B cell (primary cell): Measurements from ENCODE around the gene ZFP36L1. TPM values are rescaled to one million over a fixed set of nuclear protein-coding genes. Genes with fewer than 3 reads are reported as not detected.

Experiments used
- ATAC-seq: fragments of 200-7000 bp; cut with Tn5 transposase; one replicate; pipeline ENCODE4 v1.10.0; 2021; ENCODE audit warnings: low read depth, mild to moderate bottlenecking, moderate number of reproducible peaks, moderate library complexity
- CTCF ChIA-PET: fragments of 350-600 bp; sonication (Branson Sonifier 250); formaldehyde crosslinking; loops from one replicate; lab custom pipeline; 2021; ENCODE audit warnings: antibody characterized with exemption, inconsistent platforms; lab: Charles Lee
- POLR2A ChIA-PET: fragments of 350-600 bp; sonication (Branson Sonifier 250); formaldehyde crosslinking; loops from one replicate; lab custom pipeline; 2021; ENCODE audit warnings: antibody characterized with exemption; lab: Charles Lee
- DNase-seq: peaks from one replicate; pipeline ENCODE4 v3.0.0; 2013
- H2AFZ ChIP-seq: 2 replicates; pipeline ENCODE4 v1.6.1; 2012; ENCODE audit warnings: mild to moderate bottlenecking, low read depth, low read length; ENCODE audit not compliant: insufficient read depth, poor library complexity, severe bottlenecking
- H3K27ac ChIP-seq, 2 donors: 1 replicate in 1 of 2; 2 replicates in 1 of 2; pipeline ENCODE4 v1.5.1; 2012 to 2013; ENCODE audit warnings: low read length in 2 of 2, mild to moderate bottlenecking in 2 of 2, moderate library complexity in 1 of 2
- H3K27me3 ChIP-seq, 4 experiments: fragments of 200-600 bp in 1 of 4; sonication (generic) in 1 of 4; replicated peaks in 1 of 4; 1 replicate in 2 of 4; 2 replicates in 2 of 4; pipeline versions ENCODE4 v1.6.1 to v1.7.0; 2013 to 2016; ENCODE audit warnings: low read length in 3 of 4, mild to moderate bottlenecking in 2 of 4, mixed read lengths in 1 of 4, moderate library complexity in 1 of 4; ENCODE audit not compliant: insufficient read depth in 4 of 4, control insufficient read depth in 3 of 4; ENCODE audit errors: control extremely low read depth in 1 of 4
- H3K36me3 ChIP-seq, 2 experiments: replicated peaks in 1 of 2; 1 replicate in 1 of 2; 2 replicates in 1 of 2; pipeline versions ENCODE4 v1.6.1 to v1.7.1; 2013; ENCODE audit warnings: low read length in 1 of 2; ENCODE audit not compliant: insufficient read depth in 2 of 2, control insufficient read depth in 1 of 2; ENCODE audit errors: control extremely low read depth in 1 of 2, extremely low read depth in 1 of 2
- H3K4me1 ChIP-seq, 2 donors: fragments of 200-600 bp in 1 of 2; sonication (generic) in 1 of 2; 1 replicate in 1 of 2; 2 replicates in 1 of 2; pipeline versions ENCODE4 v1.5.1 to v1.6.1; 2013 to 2017; ENCODE audit warnings: low read length in 2 of 2; ENCODE audit not compliant: control insufficient read depth in 2 of 2, insufficient read depth in 2 of 2
- H3K4me2 ChIP-seq: replicated peaks from 2 replicates; pipeline ENCODE3; 2012; ENCODE audit warnings: mild to moderate bottlenecking, low read depth, low read length; ENCODE audit not compliant: poor library complexity, severe bottlenecking
- H3K4me3 ChIP-seq, 5 experiments: fragments of 200-600 bp in 1 of 5; sonication (generic) in 1 of 5; 1 replicate in 3 of 5; 2 replicates in 2 of 5; pipeline versions ENCODE4 v1.5.1 to v1.7.0; 2011 to 2016; ENCODE audit warnings: low read length in 4 of 5, mild to moderate bottlenecking in 4 of 5, low read depth in 2 of 5, control low read depth in 1 of 5, moderate library complexity in 1 of 5; ENCODE audit not compliant: insufficient read depth in 1 of 5; ENCODE audit errors: control extremely low read depth in 1 of 5, extremely low read depth in 1 of 5
- H3K79me2 ChIP-seq: fragments of 200-600 bp; sonication (generic); one replicate; pipeline ENCODE4 v1.6.0; 2016; ENCODE audit warnings: low read length; ENCODE audit not compliant: control insufficient read depth, insufficient read depth
- H3K9ac ChIP-seq: fragments of 200-600 bp; sonication (generic); 2 replicates; pipeline ENCODE4 v1.6.1; 2017; ENCODE audit warnings: mild to moderate bottlenecking, low read length, moderate library complexity
- H3K9me3 ChIP-seq, 3 donors: one replicate each; pipeline versions ENCODE4 v1.6.1 to v1.7.1; 2013; ENCODE audit warnings: low read length in 2 of 3; ENCODE audit not compliant: control insufficient read depth in 2 of 3, insufficient read depth in 1 of 3; ENCODE audit errors: control extremely low read depth in 1 of 3
- H4K20me1 ChIP-seq: 2 replicates; pipeline ENCODE4 v1.6.0; 2012; ENCODE audit warnings: mild to moderate bottlenecking, low read length; ENCODE audit not compliant: insufficient read depth, control insufficient read depth, poor library complexity, severe bottlenecking
- H3K27ac Mint-ChIP-seq: one replicate; pipeline ENCODE4 v1.8.0; 2021; ENCODE audit warnings: mixed read lengths
- H3K27me3 Mint-ChIP-seq: one replicate; pipeline ENCODE4 v1.8.0; 2021; ENCODE audit warnings: mixed read lengths
- H3K4me1 Mint-ChIP-seq: one replicate; pipeline ENCODE4 v1.8.0; 2021; ENCODE audit warnings: mixed read lengths
- H3K4me3 Mint-ChIP-seq: one replicate; pipeline ENCODE4 v1.8.0; 2021; ENCODE audit warnings: mixed read lengths
- H3K9me3 Mint-ChIP-seq: one replicate; pipeline ENCODE4 v1.8.0; 2022; ENCODE audit warnings: mixed read lengths; ENCODE audit not compliant: insufficient read depth
- EZH2 ChIP-seq: IDR thresholded peaks from 2 replicates; pipeline ENCODE4 v1.6.1; 2012; ENCODE audit warnings: borderline replicate concordance, low read depth, mild to moderate bottlenecking, moderate library complexity, low read length; ENCODE audit not compliant: insufficient read depth, poor library complexity, severe bottlenecking
- WGBS: methylation state at CpG from one replicate; pipeline ENCODE4 v1.1.5; 2013; ENCODE audit warnings: missing lambda C conversion rate; ENCODE audit not compliant: insufficient coverage; 5-methylcytosine and 5-hydroxymethylcytosine counted together
- intact Hi-C: fragments of 100-400 bp; cut with micrococcal nuclease; formaldehyde crosslinking; loops from one replicate; pipeline ENCODE4 v1.10.0; 2022
- polyA minus RNA-seq: library from RNA; depleted of rRNA, polyadenylated mRNA; stranded (reverse); fragments of >200 nt; gene quantifications from 2 replicates; pipeline ENCODE4 v1.2.3, GENCODE V29; 2012
- polyA plus RNA-seq: library from polyadenylated mRNA; depleted of rRNA; stranded (reverse); fragments of >200 nt; gene quantifications from 2 replicates; pipeline ENCODE4 v1.2.3, GENCODE V29; 2012
- total RNA-seq, 2 donors: library from RNA; stranded (reverse); fragments of 120-200 nt in 1 of 2; gene quantifications; 1 replicate in 1 of 2; 2 replicates in 1 of 2; pipeline versions ENCODE4 v1.2.3 to v1.2.4, GENCODE V29; 2013 to 2022
- TF ChIP-seq, protein P1 (sequence below): fragments of 200-600 bp; IDR thresholded peaks from one replicate; pipeline ENCODE4 v1.8.0; 2022; ENCODE audit warnings: antibody characterized with exemption, mild to moderate bottlenecking

The ZFP36L1 gene, protein sequence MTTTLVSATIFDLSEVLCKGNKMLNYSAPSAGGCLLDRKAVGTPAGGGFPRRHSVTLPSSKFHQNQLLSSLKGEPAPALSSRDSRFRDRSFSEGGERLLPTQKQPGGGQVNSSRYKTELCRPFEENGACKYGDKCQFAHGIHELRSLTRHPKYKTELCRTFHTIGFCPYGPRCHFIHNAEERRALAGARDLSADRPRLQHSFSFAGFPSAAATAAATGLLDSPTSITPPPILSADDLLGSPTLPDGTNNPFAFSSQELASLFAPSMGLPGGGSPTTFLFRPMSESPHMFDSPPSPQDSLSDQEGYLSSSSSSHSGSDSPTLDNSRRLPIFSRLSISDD
- total RNA-seq (572 and 594 TPM in 2 replicates), polyA plus RNA-seq (729 and 983 TPM in 2 replicates), polyA minus RNA-seq (155 and 421 TPM in 2 replicates)
- total RNA-seq (2013) = 72.2 TPM

DNA sequence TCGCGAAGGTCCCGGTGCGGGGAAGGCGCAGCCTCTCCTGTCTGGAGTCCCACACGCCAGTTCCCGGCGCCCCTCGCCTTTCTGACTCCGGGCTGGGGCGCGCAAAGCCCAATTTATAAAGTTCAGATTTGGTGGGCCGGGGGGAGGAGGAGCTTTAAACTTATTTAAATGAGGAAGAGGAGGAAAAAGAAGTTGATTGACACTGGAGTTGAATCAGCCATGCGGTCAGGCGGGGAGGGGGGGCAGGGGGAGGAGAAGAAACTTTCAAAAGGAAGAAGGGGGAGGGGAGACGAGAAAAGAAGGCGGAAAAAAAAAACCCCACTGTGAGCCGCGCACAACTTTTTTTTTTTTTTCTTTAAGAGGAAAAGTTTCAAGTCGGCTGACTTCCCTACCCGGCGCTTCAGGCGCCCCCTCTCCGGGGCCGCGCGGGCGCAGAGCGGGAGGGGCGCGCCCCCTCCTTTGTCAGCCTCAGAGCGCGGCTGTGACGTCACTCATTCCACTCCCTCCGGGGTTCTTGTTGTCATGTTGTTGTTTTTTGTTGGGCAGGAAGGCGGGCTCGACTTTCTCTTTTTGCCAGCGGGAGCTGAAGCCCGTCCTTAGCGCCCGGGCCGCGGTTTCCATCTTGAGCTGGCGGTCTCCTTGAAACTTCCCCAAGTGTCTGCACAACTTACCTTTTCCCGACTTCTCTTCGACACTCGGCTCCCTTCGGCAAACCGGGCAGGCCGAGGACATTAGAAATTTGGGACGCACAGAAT, at the start of gene ZFP36L1:
TSS of gene ZFP36L1 (minus strand) at position 89 of the 755 bp plus-strand sequence. CDS start 129 bp downstream, outside the sequence.
- H3K9me3 Mint-ChIP-seq = no peaks in the 10 kb centered on the region
- CTCF ChIA-PET = interaction anchor here (0.6 to 16.1 kb wide), 10 partner anchors 14 to 542 kb away, joined by 3 to 263 read pairs (median 6); no protein-coding TSS in a partner anchor
- Histone ChIP-seq H3K79me2 (peaks cover 70% of the 10 kb centered on the region), H4K20me1 (peaks cover 46% of the 10 kb centered on the region), H3K27me3 (no peaks in the 10 kb centered on the region), H3K4me2 (peak within 1 kb of the TSS; percentile 95), H3K27ac (peak within 1 kb of the TSS; percentile 100), H3K9ac (peak within 1 kb of the TSS; percentile 100), H3K36me3 (peaks cover 0 to 39% of the 10 kb centered on the region in 2 experiments), H3K4me3 (peak within 1 kb of the TSS; percentile 82 to 100 (median 99)), H3K9me3 (no peaks in the 10 kb centered on the region), H3K4me1 (peaks cover 32 to 52% of the 10 kb centered on the region in 2 donors), H2AFZ (peak within 1 kb of the TSS; percentile 31)
- POLR2A ChIA-PET = interaction anchor here (0.5 to 10.0 kb wide), 45 partner anchors 9 to 1262 kb away, joined by 3 to 416 read pairs (median 6); partner anchors contain the start of gene ZFYVE26
- H3K27ac Mint-ChIP-seq = peak within 1 kb of the TSS; percentile 100
- WGBS = under 1% methylated on average over 35 of the region's 51 CpGs
- peak within 1 kb of the TSS; percentile 97 for H3K4me3 Mint-ChIP-seq
- no peak for TF ChIP-seq EZH2
- TF ChIP-seq, protein P1, sequence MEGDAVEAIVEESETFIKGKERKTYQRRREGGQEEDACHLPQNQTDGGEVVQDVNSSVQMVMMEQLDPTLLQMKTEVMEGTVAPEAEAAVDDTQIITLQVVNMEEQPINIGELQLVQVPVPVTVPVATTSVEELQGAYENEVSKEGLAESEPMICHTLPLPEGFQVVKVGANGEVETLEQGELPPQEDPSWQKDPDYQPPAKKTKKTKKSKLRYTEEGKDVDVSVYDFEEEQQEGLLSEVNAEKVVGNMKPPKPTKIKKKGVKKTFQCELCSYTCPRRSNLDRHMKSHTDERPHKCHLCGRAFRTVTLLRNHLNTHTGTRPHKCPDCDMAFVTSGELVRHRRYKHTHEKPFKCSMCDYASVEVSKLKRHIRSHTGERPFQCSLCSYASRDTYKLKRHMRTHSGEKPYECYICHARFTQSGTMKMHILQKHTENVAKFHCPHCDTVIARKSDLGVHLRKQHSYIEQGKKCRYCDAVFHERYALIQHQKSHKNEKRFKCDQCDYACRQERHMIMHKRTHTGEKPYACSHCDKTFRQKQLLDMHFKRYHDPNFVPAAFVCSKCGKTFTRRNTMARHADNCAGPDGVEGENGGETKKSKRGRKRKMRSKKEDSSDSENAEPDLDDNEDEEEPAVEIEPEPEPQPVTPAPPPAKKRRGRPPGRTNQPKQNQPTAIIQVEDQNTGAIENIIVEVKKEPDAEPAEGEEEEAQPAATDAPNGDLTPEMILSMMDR = no peak
- peak; percentile 44 for ATAC-seq
- peak; percentile 97 for DNase-seq
- H3K27me3 Mint-ChIP-seq = no peaks in the 10 kb centered on the region
- peaks cover 43% of the 10 kb centered on the region for H3K4me1 Mint-ChIP-seq
- intact Hi-C loops = loop anchor here (1.0 to 5.0 kb wide), 6 partner anchors 52 to 526 kb away; no protein-coding TSS in a partner anchor
